Neural progenitor cell (in vitro differentiated cells): ENCODE results near the gene RRAS2. TPM values are rescaled to one million over a fixed set of nuclear protein-coding genes. Genes with fewer than 3 reads are reported as not detected.

Experiments
- DNase-seq: peaks from one replicate; pipeline ENCODE4 v3.0.0-alpha.2; 2016; ENCODE audit warnings: low spot score
- H2AFZ ChIP-seq: fragments of 200-600 bp; sonication (generic); replicated peaks from 2 replicates; pipeline ENCODE4 v1.6.1; 2016; ENCODE audit warnings: antibody characterized with exemption
- H3F3A ChIP-seq: fragments of 200-600 bp; sonication (generic); 2 replicates; pipeline ENCODE4 v1.6.1; 2016; ENCODE audit warnings: antibody characterized with exemption, low read depth
- H3K27ac ChIP-seq: fragments of 200-600 bp; sonication (generic); 2 replicates; pipeline ENCODE4 v1.5.1; 2016; ENCODE audit warnings: mild to moderate bottlenecking
- H3K27me3 ChIP-seq: fragments of 200-600 bp; sonication (generic); 2 replicates; pipeline ENCODE4 v1.6.1; 2016; ENCODE audit warnings: mild to moderate bottlenecking, moderate library complexity
- H3K36me3 ChIP-seq: fragments of 200-600 bp; sonication (generic); 2 replicates; pipeline ENCODE4 v1.5.1; 2016
- H3K4me1 ChIP-seq: fragments of 200-600 bp; sonication (generic); 2 replicates; pipeline ENCODE4 v1.6.1; 2016; ENCODE audit warnings: mixed run types
- H3K4me2 ChIP-seq: fragments of 200-600 bp; sonication (generic); 2 replicates; pipeline ENCODE4 v1.6.1; 2016
- H3K4me3 ChIP-seq: fragments of 200-600 bp; sonication (generic); 2 replicates; pipeline ENCODE4 v1.5.1; 2016
- H3K79me2 ChIP-seq: fragments of 200-600 bp; sonication (generic); 2 replicates; pipeline ENCODE4 v1.6.1; 2016; ENCODE audit warnings: low read depth
- H3K9ac ChIP-seq: fragments of 200-600 bp; sonication (generic); 2 replicates; pipeline ENCODE4 v1.6.1; 2016
- H3K9me3 ChIP-seq: fragments of 200-600 bp; sonication (generic); 2 replicates; pipeline ENCODE4 v1.5.1; 2016; ENCODE audit warnings: low read depth
- H4K20me1 ChIP-seq: fragments of 200-600 bp; sonication (generic); 2 replicates; pipeline ENCODE4 v1.6.1; 2016; ENCODE audit warnings: low read depth
- H3K27ac Mint-ChIP-seq: 3 replicates; pipeline ENCODE4 v1.8.0; 2021; ENCODE audit warnings: mixed read lengths
- H3K27me3 Mint-ChIP-seq: 2 replicates; pipeline ENCODE4 v1.8.0; 2022; ENCODE audit warnings: low read depth, mild to moderate bottlenecking, inconsistent platforms, moderate library complexity, mixed read lengths; ENCODE audit not compliant: insufficient read depth
- H3K36me3 Mint-ChIP-seq: 3 replicates; pipeline ENCODE4 v1.8.0; 2021; ENCODE audit warnings: mixed read lengths
- H3K4me1 Mint-ChIP-seq: 3 replicates; pipeline ENCODE4 v1.8.0; 2021; ENCODE audit warnings: mixed read lengths
- H3K4me3 Mint-ChIP-seq: 3 replicates; pipeline ENCODE4 v1.8.0; 2021; ENCODE audit warnings: mild to moderate bottlenecking, moderate library complexity, mixed read lengths
- H3K9me3 Mint-ChIP-seq: 3 replicates; pipeline ENCODE4 v1.8.0; 2020; ENCODE audit warnings: mixed read lengths
- EZH2 ChIP-seq: fragments of 200-600 bp; sonication (generic); IDR thresholded peaks from 2 replicates; pipeline ENCODE4 v1.6.1; 2017; ENCODE audit warnings: antibody characterized with exemption, mild to moderate bottlenecking, moderate library complexity
- EZH2phosphoT487 ChIP-seq: fragments of 200-600 bp; sonication (generic); IDR thresholded peaks from 2 replicates; pipeline ENCODE4 v1.6.1; 2017; ENCODE audit warnings: antibody characterized with exemption
- total RNA-seq: library from RNA; depleted of rRNA; stranded (reverse); fragments of >200 nt; gene quantifications from 2 replicates; pipeline ENCODE4 v1.2.3, GENCODE V29; 2015; ENCODE audit warnings: low replicate concordance
- TF ChIP-seq, protein P1 (sequence below): fragments of 200-600 bp; sonication (generic); IDR thresholded peaks from 2 replicates; pipeline ENCODE4 v1.5.1; 2017; ENCODE audit warnings: antibody characterized with exemption, mild to moderate bottlenecking

Gene RRAS2
- total RNA-seq, 1 donor from 2014 or later, result 129 TPM

DNA sequence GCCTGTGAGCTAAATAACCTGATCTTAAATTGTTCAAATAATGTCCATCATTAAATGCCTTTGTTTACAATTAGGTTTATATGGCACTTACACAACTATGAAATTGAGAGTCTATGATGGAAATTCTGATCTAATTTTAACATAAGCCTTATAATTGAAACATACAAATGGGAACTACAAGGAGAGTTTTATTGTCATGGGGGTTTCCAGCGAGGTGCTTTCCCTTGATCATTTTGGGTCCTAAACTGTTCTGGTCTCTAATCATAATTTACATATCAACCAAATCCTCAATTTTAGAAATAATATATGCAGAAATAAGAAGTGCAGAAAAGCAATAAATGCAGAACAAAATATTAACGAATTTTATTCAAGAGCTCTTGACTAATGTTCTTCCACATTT is 44.9 kb downstream of the RRAS2 start:
- Mint-ChIP-seq H3K27me3 (no peaks in the 10 kb centered on the region), H3K4me1 (no peaks in the 10 kb centered on the region), H3K9me3 (no peaks in the 10 kb centered on the region), H3K4me3 (no peak overlapping the region), H3K27ac (no peak overlapping the region), H3K36me3 (no peaks in the 10 kb centered on the region)
- Histone ChIP-seq H3K4me3 (no peak overlapping the region), H3K36me3 (no peaks in the 10 kb centered on the region), H3F3A (no peaks in the 10 kb centered on the region), H3K27ac (no peak overlapping the region), H3K9me3 (no peaks in the 10 kb centered on the region), H3K4me1 (peaks cover 20% of the 10 kb centered on the region), H4K20me1 (peaks cover 61% of the 10 kb centered on the region), H3K27me3 (no peaks in the 10 kb centered on the region), H2AFZ (no peak overlapping the region), H3K79me2 (peaks cover 100% of the 10 kb centered on the region), H3K9ac (no peak overlapping the region), H3K4me2 (no peak overlapping the region)
- DNase-seq, result no peak
- TF ChIP-seq EZH2, result no peak
- TF ChIP-seq, protein P1, sequence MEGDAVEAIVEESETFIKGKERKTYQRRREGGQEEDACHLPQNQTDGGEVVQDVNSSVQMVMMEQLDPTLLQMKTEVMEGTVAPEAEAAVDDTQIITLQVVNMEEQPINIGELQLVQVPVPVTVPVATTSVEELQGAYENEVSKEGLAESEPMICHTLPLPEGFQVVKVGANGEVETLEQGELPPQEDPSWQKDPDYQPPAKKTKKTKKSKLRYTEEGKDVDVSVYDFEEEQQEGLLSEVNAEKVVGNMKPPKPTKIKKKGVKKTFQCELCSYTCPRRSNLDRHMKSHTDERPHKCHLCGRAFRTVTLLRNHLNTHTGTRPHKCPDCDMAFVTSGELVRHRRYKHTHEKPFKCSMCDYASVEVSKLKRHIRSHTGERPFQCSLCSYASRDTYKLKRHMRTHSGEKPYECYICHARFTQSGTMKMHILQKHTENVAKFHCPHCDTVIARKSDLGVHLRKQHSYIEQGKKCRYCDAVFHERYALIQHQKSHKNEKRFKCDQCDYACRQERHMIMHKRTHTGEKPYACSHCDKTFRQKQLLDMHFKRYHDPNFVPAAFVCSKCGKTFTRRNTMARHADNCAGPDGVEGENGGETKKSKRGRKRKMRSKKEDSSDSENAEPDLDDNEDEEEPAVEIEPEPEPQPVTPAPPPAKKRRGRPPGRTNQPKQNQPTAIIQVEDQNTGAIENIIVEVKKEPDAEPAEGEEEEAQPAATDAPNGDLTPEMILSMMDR, result no peak
- TF ChIP-seq EZH2phosphoT487, result no peak

DNA sequence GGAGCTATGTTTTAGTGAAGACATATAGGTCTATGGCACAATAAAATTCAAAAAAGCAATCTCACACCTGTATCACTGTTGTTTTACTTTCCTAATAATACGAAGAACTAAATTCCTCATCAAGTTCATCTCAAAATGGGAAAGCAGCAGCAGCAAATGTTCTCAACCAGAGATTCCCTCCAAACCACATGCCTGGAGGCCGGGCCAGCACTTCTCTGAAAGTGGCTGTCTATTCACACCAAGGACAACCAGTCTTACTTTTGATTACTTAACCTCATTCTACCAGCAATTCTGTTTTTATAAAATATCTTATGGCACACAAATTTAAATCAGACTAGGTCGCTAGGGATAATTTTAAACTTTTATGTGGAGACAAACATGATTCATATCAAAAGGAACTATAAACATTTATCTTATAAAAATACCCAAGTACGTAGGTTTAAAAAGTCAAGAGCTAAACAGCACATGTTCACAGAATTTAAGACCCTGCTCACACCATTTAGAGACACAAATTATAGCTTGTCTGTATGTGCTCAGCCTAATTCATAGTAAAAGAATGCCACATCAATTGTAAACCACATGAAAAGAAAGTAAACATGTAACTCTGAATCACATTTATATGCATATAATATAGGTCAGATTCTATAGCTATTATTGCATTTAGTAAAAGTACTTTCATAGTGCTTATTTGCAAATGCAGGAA is 46.1 kb downstream of the RRAS2 start:
- TF ChIP-seq EZH2, result no peak
- peaks cover 62% of the 10 kb centered on the region for H4K20me1 ChIP-seq
- H3K27ac Mint-ChIP-seq, result no peak overlapping the region

GRCh38 chr11:14310679-14311078 is 48.3 kb downstream of the RRAS2 start:
- Mint-ChIP-seq H3K4me1 (no peaks in the 10 kb centered on the region), H3K36me3 (no peaks in the 10 kb centered on the region), H3K27ac (no peak overlapping the region), H3K4me3 (no peak overlapping the region), H3K27me3 (no peaks in the 10 kb centered on the region), H3K9me3 (no peaks in the 10 kb centered on the region)
- Histone ChIP-seq H3K4me3 (no peak overlapping the region), H2AFZ (no peak overlapping the region), H3K4me2 (no peak overlapping the region), H4K20me1 (peaks cover 51% of the 10 kb centered on the region), H3K9me3 (no peaks in the 10 kb centered on the region), H3F3A (no peaks in the 10 kb centered on the region), H3K36me3 (no peaks in the 10 kb centered on the region), H3K27me3 (no peaks in the 10 kb centered on the region), H3K79me2 (peaks cover 99% of the 10 kb centered on the region), H3K9ac (no peak overlapping the region), H3K4me1 (peaks cover 27% of the 10 kb centered on the region), H3K27ac (no peak overlapping the region)
- TF ChIP-seq EZH2phosphoT487 (no peak), EZH2 (no peak)
- TF ChIP-seq, protein P1, result no peak
- DNase-seq, result no peak

More for the DNA sequence above, 46.1 kb downstream of the RRAS2 start:
- Histone ChIP-seq H3K4me1 (peaks cover 26% of the 10 kb centered on the region), H3K4me2 (no peak overlapping the region), H3K36me3 (no peaks in the 10 kb centered on the region), H3K4me3 (no peak overlapping the region), H3K79me2 (peaks cover 99% of the 10 kb centered on the region), H3K9ac (no peak overlapping the region), H2AFZ (no peak overlapping the region), H3K9me3 (no peaks in the 10 kb centered on the region), H3F3A (no peaks in the 10 kb centered on the region), H3K27me3 (no peaks in the 10 kb centered on the region), H3K27ac (no peak overlapping the region)
- Mint-ChIP-seq H3K4me1 (no peaks in the 10 kb centered on the region), H3K9me3 (no peaks in the 10 kb centered on the region), H3K27me3 (no peaks in the 10 kb centered on the region), H3K4me3 (no peak overlapping the region), H3K36me3 (no peaks in the 10 kb centered on the region)
- DNase-seq, result no peak

GRCh38 chr11:14309425-14310192 is 49.4 kb downstream of the RRAS2 start:
- no peak for DNase-seq
- Histone ChIP-seq H3K79me2 (peaks cover 99% of the 10 kb centered on the region), H2AFZ (no peak overlapping the region), H3K4me1 (peaks cover 34% of the 10 kb centered on the region), H3K9ac (no peak overlapping the region), H3K27me3 (no peaks in the 10 kb centered on the region), H3K27ac (no peak overlapping the region), H4K20me1 (peaks cover 53% of the 10 kb centered on the region), H3K4me2 (no peak overlapping the region), H3K9me3 (no peaks in the 10 kb centered on the region), H3K36me3 (no peaks in the 10 kb centered on the region), H3K4me3 (no peak overlapping the region), H3F3A (no peaks in the 10 kb centered on the region)
- Mint-ChIP-seq H3K27me3 (no peaks in the 10 kb centered on the region), H3K27ac (no peak overlapping the region), H3K4me1 (no peaks in the 10 kb centered on the region), H3K9me3 (no peaks in the 10 kb centered on the region), H3K36me3 (no peaks in the 10 kb centered on the region), H3K4me3 (no peak overlapping the region)
- TF ChIP-seq, protein P1, result no peak
- TF ChIP-seq EZH2 (no peak), EZH2phosphoT487 (no peak)
